GM12865 (cell line): ENCODE results near the gene STAM2.
"Not testable (repeated sequence)": the region's sequence is repeated elsewhere in the genome, so short reads cannot be mapped to it uniquely, and the experiment has no call there.

ENCODE experiments used
- DNase-seq: peaks from one replicate; pipeline ENCODE4 v3.0.0; 2010; ENCODE audit warnings: low read depth
- H3K4me3 ChIP-seq: 2 replicates; pipeline ENCODE4 v1.5.1; 2011; ENCODE audit warnings: mild to moderate bottlenecking, low read depth, low read length, control low read depth
- TF ChIP-seq, protein P1 (sequence below): IDR thresholded peaks from 2 replicates; pipeline ENCODE4 v1.5.1; 2011; ENCODE audit warnings: low read length, control low read depth, low read depth, inconsistent platforms; ENCODE audit not compliant: insufficient read depth; ENCODE audit errors: missing control alignments

Gene STAM2

DNA sequence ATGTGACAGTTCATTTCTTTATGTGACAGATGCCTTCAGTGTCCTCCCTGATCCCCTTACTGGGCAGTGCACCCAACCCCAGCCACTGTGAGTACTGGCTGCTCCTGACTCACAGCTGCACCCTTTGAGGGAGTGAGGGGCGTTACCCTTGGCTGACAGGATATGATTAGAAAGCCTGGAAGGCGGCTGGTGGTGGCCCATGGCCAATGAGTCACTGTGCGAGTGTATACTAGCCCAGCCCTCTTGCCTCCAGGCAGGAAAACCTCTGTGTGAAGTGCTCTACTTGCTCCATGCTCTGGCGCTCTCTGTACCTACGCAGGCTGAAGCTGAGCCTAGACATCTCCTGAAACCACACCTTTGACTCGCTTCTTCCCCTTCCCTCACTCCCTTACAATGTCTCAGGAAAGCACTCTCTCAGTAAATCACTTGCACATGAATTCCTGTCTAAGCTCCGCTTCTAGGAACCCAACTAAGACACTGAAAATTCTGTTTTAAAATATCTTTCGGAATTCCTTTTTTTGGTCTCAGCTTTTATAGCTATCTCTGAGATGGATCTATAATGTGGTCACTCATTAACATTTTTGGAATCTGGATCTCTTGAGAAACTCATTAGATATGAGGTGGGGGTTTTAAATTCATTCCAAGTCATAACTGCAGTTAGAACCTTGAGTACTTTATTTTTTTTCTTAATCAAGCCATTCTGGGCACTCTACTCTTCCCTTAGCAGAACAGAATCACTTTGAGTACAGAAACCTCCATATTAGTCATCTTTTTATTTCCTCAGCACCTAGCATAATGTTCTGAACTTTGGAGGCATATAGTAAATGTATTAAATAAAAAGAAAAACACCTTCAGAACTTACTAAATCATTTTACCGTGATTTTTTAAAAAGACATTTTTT is 25.3 kb upstream of the STAM2 start:
- no peak overlapping the region for H3K4me3 ChIP-seq
- peak; percentile 15 for DNase-seq
- TF ChIP-seq, protein P1, sequence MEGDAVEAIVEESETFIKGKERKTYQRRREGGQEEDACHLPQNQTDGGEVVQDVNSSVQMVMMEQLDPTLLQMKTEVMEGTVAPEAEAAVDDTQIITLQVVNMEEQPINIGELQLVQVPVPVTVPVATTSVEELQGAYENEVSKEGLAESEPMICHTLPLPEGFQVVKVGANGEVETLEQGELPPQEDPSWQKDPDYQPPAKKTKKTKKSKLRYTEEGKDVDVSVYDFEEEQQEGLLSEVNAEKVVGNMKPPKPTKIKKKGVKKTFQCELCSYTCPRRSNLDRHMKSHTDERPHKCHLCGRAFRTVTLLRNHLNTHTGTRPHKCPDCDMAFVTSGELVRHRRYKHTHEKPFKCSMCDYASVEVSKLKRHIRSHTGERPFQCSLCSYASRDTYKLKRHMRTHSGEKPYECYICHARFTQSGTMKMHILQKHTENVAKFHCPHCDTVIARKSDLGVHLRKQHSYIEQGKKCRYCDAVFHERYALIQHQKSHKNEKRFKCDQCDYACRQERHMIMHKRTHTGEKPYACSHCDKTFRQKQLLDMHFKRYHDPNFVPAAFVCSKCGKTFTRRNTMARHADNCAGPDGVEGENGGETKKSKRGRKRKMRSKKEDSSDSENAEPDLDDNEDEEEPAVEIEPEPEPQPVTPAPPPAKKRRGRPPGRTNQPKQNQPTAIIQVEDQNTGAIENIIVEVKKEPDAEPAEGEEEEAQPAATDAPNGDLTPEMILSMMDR, result no peak

DNA sequence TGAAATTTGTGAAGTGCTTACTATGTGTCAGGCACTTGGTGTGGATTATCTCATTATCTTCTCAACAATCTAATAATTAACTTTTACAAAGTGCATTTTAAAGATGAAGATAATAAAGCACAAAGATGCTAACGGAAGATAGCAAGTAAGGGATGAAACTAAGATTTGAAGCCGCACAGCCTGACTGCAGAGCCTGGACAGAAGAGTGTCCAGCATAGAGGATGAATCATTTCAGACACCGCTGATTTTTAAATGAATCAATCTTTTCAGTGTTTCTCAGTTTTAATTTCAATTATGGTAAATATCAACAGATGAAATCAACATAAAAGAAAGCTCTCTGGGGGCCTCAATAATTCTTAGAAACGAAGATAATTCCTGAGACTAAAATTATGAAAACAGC is 24.5 kb upstream of the STAM2 start:
- H3K4me3 ChIP-seq, result no peak overlapping the region
- no peak for DNase-seq

DNA sequence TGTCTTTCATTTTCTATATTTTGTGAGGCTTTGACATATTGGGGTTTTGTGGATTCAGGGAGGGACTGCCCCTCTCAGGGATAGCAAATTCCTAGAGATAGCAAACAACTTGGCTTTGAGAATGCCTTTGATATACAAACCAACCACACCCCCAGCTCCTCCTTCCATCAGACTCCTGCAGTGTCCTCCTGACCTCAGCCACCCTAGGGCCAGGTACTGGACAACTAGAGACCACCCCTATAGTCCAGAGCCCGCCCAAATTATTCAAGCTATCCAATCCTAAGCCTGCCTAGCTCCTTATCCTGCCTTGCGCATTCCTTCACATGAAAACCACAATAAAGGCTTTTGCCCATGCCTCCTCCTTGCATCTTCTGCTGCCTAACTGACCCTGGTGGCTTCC is 22.9 kb upstream of the STAM2 start:
- H3K4me3 ChIP-seq, result no peak overlapping the region
- DNase-seq, result no peak
- TF ChIP-seq, protein P1, result no peak

More for the DNA sequence above, 24.5 kb upstream of the STAM2 start:
- TF ChIP-seq, protein P1, result no peak

DNA sequence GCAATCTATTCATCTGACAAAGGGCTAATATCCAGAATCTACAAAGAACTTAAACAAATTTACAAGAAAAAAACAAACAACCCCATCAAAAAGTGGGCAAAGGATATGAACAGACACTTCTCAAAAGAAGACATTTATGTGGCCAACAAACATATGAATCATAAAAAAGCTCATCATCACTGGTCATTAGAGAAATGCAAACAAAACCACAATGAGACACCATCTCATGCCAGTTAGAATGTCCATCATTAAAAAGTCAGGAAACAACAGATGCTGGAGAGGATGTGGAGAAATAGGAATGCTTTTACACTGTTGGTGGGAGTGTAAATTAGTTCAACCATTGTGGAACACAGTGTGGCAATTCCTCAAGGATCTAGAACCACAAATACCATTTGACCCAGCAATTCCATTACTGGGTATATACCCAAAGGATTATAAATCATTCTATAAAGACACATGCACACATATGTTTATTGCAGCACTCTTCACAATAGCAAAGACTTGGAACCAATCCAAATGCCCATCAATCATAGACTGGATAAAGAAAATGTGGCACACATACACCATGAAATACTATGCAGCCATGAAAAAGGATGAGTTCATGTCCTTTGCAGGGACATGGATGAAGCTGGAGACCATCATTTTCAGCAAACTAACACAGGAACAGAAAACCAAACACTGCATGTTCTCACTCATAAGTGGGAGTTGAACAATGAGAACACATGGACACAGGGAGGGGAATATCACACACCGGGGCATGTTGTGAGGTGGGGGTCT is 22.1 kb upstream of the STAM2 start:
- H3K4me3 ChIP-seq, DNase-seq: not testable (repeated sequence)

DNA sequence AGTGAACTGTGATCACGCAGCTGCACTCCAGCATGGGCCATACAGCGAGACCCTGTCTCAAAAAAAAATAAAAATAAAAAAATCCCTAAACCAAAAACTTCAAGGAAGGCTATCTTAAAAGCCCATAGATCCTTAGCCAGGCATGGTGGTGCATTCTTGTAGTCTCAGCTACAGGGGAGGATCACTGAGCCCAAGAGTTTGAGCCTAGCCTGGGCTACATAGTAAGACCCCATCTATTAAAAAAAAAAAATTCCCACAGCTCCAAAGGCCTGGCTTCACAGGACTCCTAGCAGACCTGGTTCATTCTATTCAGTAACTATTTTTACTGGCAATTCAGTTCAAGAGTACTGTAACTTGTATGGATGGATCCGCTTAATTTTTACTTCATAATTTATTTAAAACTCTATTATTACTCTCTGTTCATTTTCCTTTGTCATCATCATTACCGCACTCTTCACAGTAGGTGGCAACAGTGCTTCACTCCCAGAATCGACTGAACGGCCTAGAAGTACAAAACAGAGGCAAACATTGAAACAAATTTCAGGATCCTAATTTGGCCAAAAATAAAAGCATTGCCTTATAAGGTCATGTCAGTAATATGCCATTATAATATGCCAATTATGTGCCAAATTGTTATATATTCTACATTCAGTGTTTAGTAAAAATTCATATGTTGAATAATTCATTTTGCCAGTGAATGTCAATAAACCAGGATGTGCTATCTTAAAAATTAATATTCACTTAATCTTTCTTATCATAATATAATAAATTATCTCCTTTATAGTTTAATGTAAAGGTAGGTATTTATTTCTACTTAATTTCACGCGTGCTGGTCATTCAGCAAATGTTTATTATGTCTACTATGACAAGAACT is 14.3 kb upstream of the STAM2 start:
- peak; percentile 70 for DNase-seq
- TF ChIP-seq, protein P1, result peak; percentile 72
- no peak overlapping the region for H3K4me3 ChIP-seq

DNA sequence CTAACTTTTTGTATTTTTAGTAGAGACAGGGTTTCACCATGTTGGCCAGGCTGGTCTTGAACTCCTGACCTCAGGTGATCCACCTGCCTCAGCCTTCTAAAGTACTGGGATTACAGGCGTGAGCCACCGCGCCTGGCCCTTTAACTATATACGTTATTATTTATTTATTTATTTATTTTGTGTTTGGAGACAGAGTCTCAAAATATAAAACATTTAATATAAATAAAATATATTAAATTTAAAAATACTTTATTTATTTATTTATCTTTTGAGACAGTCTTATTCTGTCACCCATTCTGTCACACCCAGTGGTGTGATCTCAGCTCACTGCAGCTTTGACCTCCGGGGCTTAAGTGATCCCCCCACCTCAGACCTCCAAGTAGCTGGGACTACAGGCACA is 11.2 kb upstream of the STAM2 start:
- H3K4me3 ChIP-seq, DNase-seq: not testable (repeated sequence)

DNA sequence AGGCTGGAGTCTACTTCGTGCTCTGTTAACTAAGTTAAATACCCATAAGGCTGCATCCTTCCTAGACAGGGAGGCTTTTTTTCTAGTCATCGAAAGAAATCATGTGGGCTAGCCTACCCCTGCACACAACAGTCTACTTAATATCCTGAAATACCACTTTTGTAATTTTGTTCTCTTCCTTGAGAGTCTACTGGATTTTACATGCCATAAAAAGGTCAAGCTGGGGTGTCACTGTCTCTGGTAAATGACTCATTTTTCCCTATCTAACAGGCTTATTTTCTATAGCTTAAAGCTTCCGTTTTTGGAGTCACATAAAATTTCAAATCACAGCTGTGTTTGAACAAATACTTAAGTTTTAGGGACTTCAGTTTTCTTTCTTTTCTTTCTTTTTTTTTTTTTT is 10.7 kb upstream of the STAM2 start:
- DNase-seq, result no peak
- TF ChIP-seq, protein P1, result no peak
- H3K4me3 ChIP-seq, result no peak overlapping the region
